Endothelial cell of umbilical vein (primary cell): ENCODE results near the gene MORN3. TPM values are rescaled to one million over a fixed set of nuclear protein-coding genes. Genes with fewer than 3 reads are reported as not detected.

Experiments used
- BruUV-seq: library from RNA; stranded (reverse); fragments of 400-500 nt; replicated peaks from 2 replicates; lab custom pipeline; 2021; lab: Mats Ljungman, UMichigan
- CTCF ChIA-PET: fragments of 300-600, 350-600 bp; sonication (Branson Sonifier 250); formaldehyde crosslinking; loops from one replicate; lab custom pipeline; 2021; ENCODE audit warnings: antibody characterized with exemption, inconsistent platforms; lab: Charles Lee
- POLR2A ChIA-PET: fragments of 300-600, 350-600 bp; sonication (Branson Sonifier 250); formaldehyde crosslinking; loops from one replicate; lab custom pipeline; 2021; ENCODE audit warnings: antibody characterized with exemption, inconsistent platforms; lab: Charles Lee
- DNase-seq: peaks from one replicate; pipeline ENCODE4 v3.0.0-alpha.2; 2011; ENCODE audit warnings: low read depth, low spot score
- FAIRE-seq: peaks from 2 replicates; lab custom pipeline; 2011; peaks lifted over from hg19 to GRCh38; lab: Jason Lieb, UNC
- H2AFZ ChIP-seq: 2 replicates; pipeline ENCODE4 v1.6.0; 2012; ENCODE audit warnings: low read depth, low read length, control low read depth, inconsistent platforms
- H3K27ac ChIP-seq: 2 replicates; pipeline ENCODE4 v1.5.1; 2011; ENCODE audit warnings: low read depth, mild to moderate bottlenecking, control low read depth, low read length, moderate library complexity; ENCODE audit not compliant: insufficient read depth
- H3K27me3 ChIP-seq, 2 experiments: 2 replicates each; pipeline versions ENCODE4 v1.6.0 to v1.6.1; 2011; ENCODE audit warnings: low read length in 2 of 2, mixed read lengths in 1 of 2; ENCODE audit not compliant: control insufficient read depth in 2 of 2, insufficient read depth in 2 of 2
- H3K36me3 ChIP-seq, 2 experiments: 2 replicates in 1 of 2; 3 replicates in 1 of 2; pipeline ENCODE4 v1.5.1; 2011; ENCODE audit warnings: low read length in 2 of 2, mild to moderate bottlenecking in 1 of 2, moderate library complexity in 1 of 2; ENCODE audit not compliant: control insufficient read depth in 2 of 2, insufficient read depth in 2 of 2; ENCODE audit errors: extremely low read depth in 1 of 2
- H3K4me1 ChIP-seq: 3 replicates; pipeline ENCODE4 v1.5.1; 2011; ENCODE audit warnings: mild to moderate bottlenecking, low read length; ENCODE audit not compliant: control insufficient read depth, insufficient read depth; ENCODE audit errors: extremely low read depth
- H3K4me2 ChIP-seq: 2 replicates; pipeline ENCODE4 v1.6.1; 2011; ENCODE audit warnings: low read length, control low read depth, mixed read lengths; ENCODE audit not compliant: insufficient read depth
- H3K4me3 ChIP-seq, 3 experiments: fragments of 200-600 bp in 1 of 3; sonication (generic), shearing (Covaris generic) in 1 of 3; replicated peaks in 1 of 3; 2 replicates each; pipeline ENCODE4 v1.5.1; 2011 to 2016; ENCODE audit warnings: control low read depth in 3 of 3, low read length in 3 of 3, mild to moderate bottlenecking in 2 of 3, inconsistent platforms in 1 of 3, low read depth in 1 of 3, moderate library complexity in 1 of 3; ENCODE audit not compliant: insufficient read depth in 1 of 3
- H3K79me2 ChIP-seq: 2 replicates; pipeline ENCODE4 v1.6.0; 2012; ENCODE audit warnings: low read length, inconsistent platforms; ENCODE audit not compliant: control insufficient read depth, insufficient read depth
- H3K9ac ChIP-seq: replicated peaks from 2 replicates; pipeline ENCODE3; 2011; ENCODE audit warnings: low read length, control low read depth; ENCODE audit not compliant: insufficient read depth; ENCODE audit errors: extremely low read depth
- H3K9me1 ChIP-seq: replicated peaks from 3 replicates; pipeline ENCODE4 v1.6.0; 2011; ENCODE audit warnings: mild to moderate bottlenecking, low read length; ENCODE audit not compliant: control insufficient read depth, insufficient read depth; ENCODE audit errors: extremely low read depth
- H3K9me3 ChIP-seq: replicated peaks from 2 replicates; pipeline ENCODE4 v1.5.1; 2012; ENCODE audit warnings: low read length, inconsistent platforms; ENCODE audit not compliant: control insufficient read depth, insufficient read depth
- H4K20me1 ChIP-seq: replicated peaks from 2 replicates; pipeline ENCODE3; 2011; ENCODE audit warnings: mild to moderate bottlenecking, low read length; ENCODE audit not compliant: control insufficient read depth, insufficient read depth; ENCODE audit errors: extremely low read depth
- CTCF ChIP-seq, 2 donors: IDR thresholded peaks; 1 replicate in 1 of 2; 2 replicates in 1 of 2; pipeline ENCODE4 v1.5.1; 2011; ENCODE audit warnings: low read length in 2 of 2, mild to moderate bottlenecking in 2 of 2, moderate library complexity in 2 of 2, control low read depth in 1 of 2, inconsistent platforms in 1 of 2, low read depth in 1 of 2; ENCODE audit not compliant: insufficient read depth in 1 of 2; ENCODE audit errors: extremely low read depth in 1 of 2
- EZH2 ChIP-seq: IDR thresholded peaks from 2 replicates; pipeline ENCODE4 v1.6.1; 2012; ENCODE audit warnings: borderline replicate concordance, low read depth, mild to moderate bottlenecking, moderate library complexity, low read length, inconsistent platforms; ENCODE audit not compliant: severe bottlenecking
- FOS ChIP-seq: IDR thresholded peaks from 2 replicates; pipeline ENCODE4 v1.6.1; 2011; ENCODE audit warnings: mild to moderate bottlenecking, low read length, moderate library complexity, borderline replicate concordance; ENCODE audit not compliant: insufficient read depth
- JUN ChIP-seq: IDR thresholded peaks from 2 replicates; pipeline ENCODE4 v1.6.1; 2011; ENCODE audit warnings: borderline replicate concordance, low read depth; ENCODE audit not compliant: insufficient read length, insufficient read depth
- MAX ChIP-seq: IDR thresholded peaks from 2 replicates; pipeline ENCODE4 v1.6.1; 2011; ENCODE audit not compliant: insufficient read depth, insufficient read length
- POLR2A ChIP-seq: IDR thresholded peaks from 2 replicates; pipeline ENCODE4 v1.6.1; 2012; ENCODE audit warnings: low read depth, mild to moderate bottlenecking, control low read depth, low read length
- POLR2AphosphoS5 ChIP-seq: IDR thresholded peaks from 2 replicates; pipeline ENCODE4 v1.6.1; 2012; ENCODE audit warnings: low read depth, mild to moderate bottlenecking, control low read depth, low read length, moderate library complexity; ENCODE audit not compliant: insufficient read depth
- dilution Hi-C: fragments of 300-500 bp; cut with MboI; formaldehyde crosslinking; loops from one replicate; pipeline ENCODE4 v1.15.0; 2019; ENCODE audit warnings: low sequenced_read_pairs; ENCODE audit not compliant: extremely low pct_ligation_motif_present
- intact Hi-C: fragments of 100-400 bp; cut with micrococcal nuclease; formaldehyde crosslinking; loops from one replicate; pipeline ENCODE4 v1.10.0; 2022
- polyA plus RNA-seq, 4 experiments: library from polyadenylated mRNA; depleted of rRNA in 3 of 4; stranded (reverse) in 3 of 4; unstranded in 1 of 4; fragments of >200 nt; gene quantifications; 2 replicates each; pipeline versions ENCODE4 v1.2.1 to v1.2.3, GENCODE V29; 2011 to 2012; ENCODE audit warnings: missing spikeins in 1 of 4
- total RNA-seq: library from RNA; stranded (reverse); gene quantifications from 2 replicates; pipeline ENCODE4 v1.2.3, GENCODE V29; 2021

Gene MORN3
- total and polyA plus RNA-seq, 2 donors (not counting 3 experiments of a cell fraction or from before 2014, with no cell fraction given): 0.66 to 0.73 TPM

DNA sequence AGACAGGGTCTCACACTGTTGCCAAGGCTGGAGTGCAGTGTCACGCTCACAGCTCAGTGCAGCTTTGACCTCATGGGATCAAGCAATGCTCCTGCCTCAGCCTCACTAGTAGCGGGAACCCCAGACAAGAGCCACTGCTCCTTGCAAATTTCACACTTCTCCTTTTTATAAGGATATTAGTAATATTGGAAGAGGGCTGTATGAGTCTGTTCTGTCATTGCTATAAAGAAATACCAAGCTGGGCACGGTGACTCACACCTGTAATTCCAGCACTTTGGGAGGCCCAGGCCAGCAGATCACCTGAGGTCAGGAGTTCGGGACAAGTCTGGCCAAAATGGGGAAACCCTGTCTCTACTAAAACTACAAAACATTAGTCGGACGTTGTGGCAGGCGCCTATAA lies 56.0 kb downstream of the MORN3 start:
- intact Hi-C loops: no loop called here
- POLR2A ChIA-PET: no interaction called here
- H3K27me3 ChIP-seq: no peaks in the 10 kb centered on the region
- BruUV-seq: no TSS peak
- no peak for DNase-seq
- no peak overlapping the region for H3K4me2 ChIP-seq
- no peaks in the 10 kb centered on the region for H3K36me3 ChIP-seq
- H3K9me3 ChIP-seq: no peaks in the 10 kb centered on the region
- no peak overlapping the region for H2AFZ ChIP-seq
- no peaks in the 10 kb centered on the region for H3K4me1 ChIP-seq
- H4K20me1 ChIP-seq: no peaks in the 10 kb centered on the region
- H3K9ac ChIP-seq: no peak overlapping the region
- CTCF ChIA-PET: no interaction called here
- dilution Hi-C loops: no loop called here
- no peak overlapping the region for H3K27ac ChIP-seq
- no peak for FAIRE-seq
- H3K9me1 ChIP-seq: no peaks in the 10 kb centered on the region
- TF ChIP-seq POLR2AphosphoS5 (no peak), FOS (no peak), CTCF (IDR thresholded peaks at IDR 0.05; ENCODE audit: extremely low read depth in 1 of 2, insufficient read depth in 1 of 2, low read depth in 1 of 2, low read length in 2 of 2) (no peak), POLR2A (no peak), EZH2 (no peak), JUN (no peak), MAX (no peak)
- H3K4me3 ChIP-seq: no peak overlapping the region
- H3K79me2 ChIP-seq: no peaks in the 10 kb centered on the region
